Transverse colon (tissue), 3 donors: Measurements from ENCODE around the gene TNNI2.

Source experiments
- CTCF ChIP-seq, 5 experiments: fragments of 200-600 bp in 3 of 5; fragments of 450-650 bp in 2 of 5; sonication (generic) in 3 of 5; IDR thresholded peaks; 1 replicate in 2 of 5; 2 replicates in 3 of 5; pipeline ENCODE4 v1.5.1; 2016 to 2017; ENCODE audit warnings: antibody characterized with exemption in 5 of 5, inconsistent platforms in 3 of 5, mild to moderate bottlenecking in 2 of 5, moderate library complexity in 1 of 5
- EP300 ChIP-seq: sonication (generic); formaldehyde crosslinking; IDR thresholded peaks from one replicate; pipeline ENCODE4 v1.6.1; 2017; ENCODE audit warnings: antibody characterized with exemption, low read depth

- no peak for TF ChIP-seq CTCF (IDR thresholded peaks at IDR 0.05)
- no peak for TF ChIP-seq EP300
Measured at GRCh38 chr11:1870721-1871466, 32.1 kb downstream of the TNNI2 start.
